ENCODE measurements around the gene NRTN. TPM values are rescaled to one million over a fixed set of nuclear protein-coding genes. Genes with fewer than 3 reads are reported as not detected.

The NRTN gene
- polyA plus RNA-seq, 1 donor (not counting 4 experiments of a cell fraction or from before 2014, with no cell fraction given), result not detected

DNA sequence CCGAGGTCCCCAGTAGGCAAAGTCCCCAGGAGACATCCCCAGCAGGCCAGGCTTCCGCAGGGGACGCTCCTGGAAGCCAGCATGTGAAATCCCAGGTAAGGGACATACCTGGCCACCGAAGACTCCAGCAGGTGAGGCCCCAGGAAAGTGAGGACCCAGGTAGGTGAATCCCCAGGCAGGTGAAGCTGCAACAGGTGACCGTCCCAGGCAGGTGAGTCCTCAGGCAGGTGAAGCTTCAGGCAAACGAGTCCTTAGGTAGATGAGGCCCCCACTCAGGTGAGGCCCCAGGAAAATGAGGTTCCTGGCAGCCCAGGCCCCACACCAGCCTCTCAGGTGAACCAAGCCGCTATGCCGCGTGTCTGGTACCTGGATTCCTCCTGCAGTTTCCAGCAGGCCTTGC, 26.3 kb downstream of the NRTN start:
- DNase-seq (ENCODE audit: low read depth, low spot score) (no peak), FAIRE-seq (no peak)
- Histone ChIP-seq H2AFZ (ENCODE audit: control insufficient read depth, low read length) (no peak overlapping the region), H4K20me1 (ENCODE audit: control insufficient read depth, extremely low read depth, insufficient read depth, low read length) (no peaks in the 10 kb centered on the region), H3K27me3 (ENCODE audit: control insufficient read depth, extremely low read depth, insufficient read depth, low read length) (peaks cover 15% of the 10 kb centered on the region), H3K9me1 (ENCODE audit: control insufficient read depth, extremely low read depth, insufficient read depth, low read length) (no peaks in the 10 kb centered on the region), H3K4me3 (ENCODE audit: control insufficient read depth in 2 of 3, extremely low read depth in 1 of 3, insufficient read depth in 2 of 3, low read depth in 1 of 3, low read length in 3 of 3) (no peak overlapping the region), H3K9me3 (ENCODE audit: control insufficient read depth, low read depth, low read length) (no peaks in the 10 kb centered on the region), H3K79me2 (ENCODE audit: control insufficient read depth, insufficient read depth, low read length) (no peaks in the 10 kb centered on the region), H3K4me1 (ENCODE audit: control insufficient read depth, extremely low read depth, insufficient read depth, low read length) (no peaks in the 10 kb centered on the region), H3K4me2 (ENCODE audit: control insufficient read depth, extremely low read depth, insufficient read depth, low read depth, low read length) (no peak overlapping the region), H3K27ac (ENCODE audit: control insufficient read depth, insufficient read depth, low read length) (no peak overlapping the region), H3K36me3 (ENCODE audit: control insufficient read depth in 2 of 2, extremely low read depth in 1 of 2, insufficient read depth in 2 of 2, low read length in 2 of 2) (no peaks in the 10 kb centered on the region), H3K9ac (ENCODE audit: control insufficient read depth, extremely low read depth, insufficient read depth, low read length) (no peak overlapping the region)
- TF ChIP-seq, protein P1, sequence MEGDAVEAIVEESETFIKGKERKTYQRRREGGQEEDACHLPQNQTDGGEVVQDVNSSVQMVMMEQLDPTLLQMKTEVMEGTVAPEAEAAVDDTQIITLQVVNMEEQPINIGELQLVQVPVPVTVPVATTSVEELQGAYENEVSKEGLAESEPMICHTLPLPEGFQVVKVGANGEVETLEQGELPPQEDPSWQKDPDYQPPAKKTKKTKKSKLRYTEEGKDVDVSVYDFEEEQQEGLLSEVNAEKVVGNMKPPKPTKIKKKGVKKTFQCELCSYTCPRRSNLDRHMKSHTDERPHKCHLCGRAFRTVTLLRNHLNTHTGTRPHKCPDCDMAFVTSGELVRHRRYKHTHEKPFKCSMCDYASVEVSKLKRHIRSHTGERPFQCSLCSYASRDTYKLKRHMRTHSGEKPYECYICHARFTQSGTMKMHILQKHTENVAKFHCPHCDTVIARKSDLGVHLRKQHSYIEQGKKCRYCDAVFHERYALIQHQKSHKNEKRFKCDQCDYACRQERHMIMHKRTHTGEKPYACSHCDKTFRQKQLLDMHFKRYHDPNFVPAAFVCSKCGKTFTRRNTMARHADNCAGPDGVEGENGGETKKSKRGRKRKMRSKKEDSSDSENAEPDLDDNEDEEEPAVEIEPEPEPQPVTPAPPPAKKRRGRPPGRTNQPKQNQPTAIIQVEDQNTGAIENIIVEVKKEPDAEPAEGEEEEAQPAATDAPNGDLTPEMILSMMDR (optimal IDR thresholded peaks at IDR 0.05 in 1 of 3, IDR thresholded peaks at IDR 0.05 in 1 of 3, conservative IDR thresholded peaks at IDR 0.05 in 1 of 3; ENCODE audit: extremely low read depth in 1 of 3, insufficient read depth in 2 of 3, low read length in 3 of 3), result no peak
- no peak for TF ChIP-seq EZH2 (IDR thresholded peaks at IDR 0.05; ENCODE audit: low read length)
- dilution Hi-C loops (cut with MboI; ENCODE audit: extremely low pct_ligation_motif_present, low sequenced_read_pairs), result no loop called here

DNA sequence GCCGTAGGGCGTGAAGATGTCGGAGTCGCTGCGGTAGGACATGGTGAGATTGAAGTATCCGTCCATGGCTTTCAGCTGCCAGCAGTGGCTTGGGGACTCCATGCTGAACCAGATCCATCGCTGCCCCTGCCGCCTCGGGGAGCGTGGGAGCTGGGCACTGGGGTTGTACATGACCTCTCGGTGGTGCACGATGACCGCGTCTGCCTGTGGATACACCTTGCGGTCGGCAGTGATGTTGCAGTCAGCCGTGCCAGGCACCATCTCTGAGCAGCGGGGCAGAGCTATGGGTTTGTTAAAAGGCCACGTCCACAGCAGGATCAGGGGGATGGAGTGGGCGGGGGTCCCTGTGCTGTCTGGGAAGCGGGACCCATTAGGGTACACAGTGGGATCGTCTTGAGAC, 27.2 kb downstream of the NRTN start:
- Histone ChIP-seq H3K4me1 (ENCODE audit: control insufficient read depth, extremely low read depth, insufficient read depth, low read length) (no peaks in the 10 kb centered on the region), H3K9ac (ENCODE audit: control insufficient read depth, extremely low read depth, insufficient read depth, low read length) (no peak overlapping the region), H3K4me2 (ENCODE audit: control insufficient read depth, extremely low read depth, insufficient read depth, low read depth, low read length) (no peak overlapping the region), H3K27ac (ENCODE audit: control insufficient read depth, insufficient read depth, low read length) (no peak overlapping the region), H3K4me3 (ENCODE audit: control insufficient read depth in 2 of 3, extremely low read depth in 1 of 3, insufficient read depth in 2 of 3, low read depth in 1 of 3, low read length in 3 of 3) (no peak overlapping the region), H3K27me3 (ENCODE audit: control insufficient read depth, extremely low read depth, insufficient read depth, low read length) (peaks cover 15% of the 10 kb centered on the region), H4K20me1 (ENCODE audit: control insufficient read depth, extremely low read depth, insufficient read depth, low read length) (no peaks in the 10 kb centered on the region), H3K9me3 (ENCODE audit: control insufficient read depth, low read depth, low read length) (no peaks in the 10 kb centered on the region), H3K9me1 (ENCODE audit: control insufficient read depth, extremely low read depth, insufficient read depth, low read length) (no peaks in the 10 kb centered on the region), H2AFZ (ENCODE audit: control insufficient read depth, low read length) (no peak overlapping the region), H3K79me2 (ENCODE audit: control insufficient read depth, insufficient read depth, low read length) (no peaks in the 10 kb centered on the region), H3K36me3 (ENCODE audit: control insufficient read depth in 2 of 2, extremely low read depth in 1 of 2, insufficient read depth in 2 of 2, low read length in 2 of 2) (no peaks in the 10 kb centered on the region)
- no peak for FAIRE-seq
- DNase-seq (ENCODE audit: low read depth, low spot score), result no peak
- dilution Hi-C loops (cut with MboI; ENCODE audit: extremely low pct_ligation_motif_present, low sequenced_read_pairs), result no loop called here
- TF ChIP-seq EZH2 (IDR thresholded peaks at IDR 0.05; ENCODE audit: low read length), result no peak
- TF ChIP-seq, protein P1 (optimal IDR thresholded peaks at IDR 0.05 in 1 of 3, IDR thresholded peaks at IDR 0.05 in 1 of 3, conservative IDR thresholded peaks at IDR 0.05 in 1 of 3; ENCODE audit: extremely low read depth in 1 of 3, insufficient read depth in 2 of 3, low read length in 3 of 3), result no peak

Data from keratinocyte (primary cell).